Spleen (tissue), 7 donors: ENCODE measurements around the gene EHD4.

Source experiments
- CTCF ChIP-seq, 11 experiments: fragments of 200-600 bp in 7 of 11; fragments of 450-650 bp in 4 of 11; sonication (generic) in 4 of 11; IDR thresholded peaks in 8 of 11; conservative IDR thresholded peaks in 3 of 11; 1 replicate in 7 of 11; 2 replicates in 4 of 11; pipeline versions ENCODE4 v1.4.0 to v1.8.0; 2016 to 2021; ENCODE audit warnings: antibody characterized with exemption in 11 of 11, inconsistent platforms in 4 of 11, mild to moderate bottlenecking in 1 of 11
- POLR2A ChIP-seq, 3 donors: fragments of 450-650 bp; IDR thresholded peaks; one replicate each; pipeline ENCODE4 v1.5.1; 2017; ENCODE audit warnings: antibody characterized with exemption in 3 of 3, mild to moderate bottlenecking in 1 of 3
- POLR2AphosphoS5 ChIP-seq, 3 donors: sonication (generic); formaldehyde crosslinking; IDR thresholded peaks; one replicate each; pipeline ENCODE4 v1.5.1; 2017; ENCODE audit warnings: antibody characterized with exemption in 3 of 3
- donor health status: DM: no; HTN: no; CAD: no; lungs with moderate emphysema.
- donor health status: DM: no; HTN: no; CAD: no.
- donor health status: DM: no; HTN: no; CAD: no.

GRCh38 chr15:41967506-41968206 lies 4.7 kb downstream of the EHD4 start:
- TF ChIP-seq CTCF (IDR thresholded peaks at IDR 0.05 in 8 of 11, conservative IDR thresholded peaks at IDR 0.05 in 3 of 11) (no peak), POLR2A (IDR thresholded peaks at IDR 0.05) (no peak), POLR2AphosphoS5 (IDR thresholded peaks at IDR 0.05) (peak in 1 of 3 donors; percentile 22)
